Panc1 (cell line): ENCODE results near the gene RGS3. TPM values are rescaled to one million over a fixed set of nuclear protein-coding genes. Genes with fewer than 3 reads are reported as not detected.
A peak's percentile ranks its signal among the peaks of the same experiment; 100 is the strongest.

Experiments used
- ATAC-seq: fragments of 200-7000 bp; cut with Tn5 transposase; 2 replicates; pipeline ENCODE4 v1.9.1; 2020; ENCODE audit warnings: mild to moderate bottlenecking, moderate library complexity
- BruUV-seq: library from RNA; stranded (reverse); fragments of 400-500 nt; replicated peaks from 2 replicates; lab custom pipeline; 2021; lab: Mats Ljungman, UMichigan
- CTCF ChIA-PET: fragments of 300-600 bp; sonication (Branson Sonifier 250); formaldehyde crosslinking; loops from one replicate; lab custom pipeline; 2022; ENCODE audit warnings: antibody characterized with exemption; lab: Charles Lee
- POLR2A ChIA-PET: fragments of 300-600 bp; sonication (Branson Sonifier 250); formaldehyde crosslinking; loops from one replicate; lab custom pipeline; 2022; ENCODE audit warnings: antibody characterized with exemption; lab: Charles Lee
- DNase-seq: peaks from one replicate; pipeline ENCODE4 v3.0.0-alpha.2; 2010; ENCODE audit warnings: low read depth, low spot score
- H3K27ac ChIP-seq: 2 replicates; pipeline ENCODE4 v1.5.1; 2011; ENCODE audit warnings: mild to moderate bottlenecking, low read length, inconsistent platforms
- H3K27me3 ChIP-seq: fragments of 200-500 bp; sonication (Bioruptor generic); 2 replicates; pipeline ENCODE4 v1.6.0; 2014; ENCODE audit warnings: low read length, inconsistent platforms; ENCODE audit not compliant: control insufficient read depth, insufficient read depth
- H3K36me3 ChIP-seq: fragments of 200-500 bp; sonication (Bioruptor generic); 2 replicates; pipeline ENCODE4 v1.5.1; 2014; ENCODE audit warnings: inconsistent platforms, mild to moderate bottlenecking, low read length, moderate library complexity; ENCODE audit not compliant: control insufficient read depth, insufficient read depth
- H3K4me1 ChIP-seq: 2 replicates; pipeline ENCODE4 v1.5.1; 2011; ENCODE audit warnings: inconsistent platforms, mild to moderate bottlenecking, low read length, moderate library complexity; ENCODE audit not compliant: control insufficient read depth, insufficient read depth
- H3K4me3 ChIP-seq, 2 experiments: 2 replicates each; pipeline ENCODE4 v1.5.1; 2011 to 2012; ENCODE audit warnings: low read depth in 2 of 2, low read length in 2 of 2, mild to moderate bottlenecking in 2 of 2, inconsistent platforms in 1 of 2, moderate library complexity in 1 of 2
- H3K9me3 ChIP-seq: fragments of 200-500 bp; sonication (Bioruptor generic); 2 replicates; pipeline ENCODE4 v1.5.1; 2014; ENCODE audit warnings: low read depth, mild to moderate bottlenecking, inconsistent platforms, low read length, moderate library complexity; ENCODE audit not compliant: control insufficient read depth, insufficient read depth
- POLR2AphosphoS5 ChIP-seq: IDR thresholded peaks from 2 replicates; pipeline ENCODE4 v1.6.1; 2012; ENCODE audit warnings: mild to moderate bottlenecking, low read depth, low read length, moderate library complexity
- SIN3A ChIP-seq: IDR thresholded peaks from 2 replicates; pipeline ENCODE4 v1.6.1; 2012; ENCODE audit warnings: low read depth, mild to moderate bottlenecking, low read length, moderate library complexity, borderline replicate concordance; ENCODE audit not compliant: insufficient read depth
- TCF7L2 ChIP-seq: IDR thresholded peaks from 2 replicates; pipeline ENCODE4 v1.6.1; 2011; ENCODE audit warnings: mild to moderate bottlenecking, low read depth, low read length, inconsistent platforms
- in situ Hi-C: cut with HindIII; loops from 2 replicates; pipeline ENCODE4 v1.10.0; 2016; ENCODE audit warnings: low sequenced_read_pairs, low pct_unique_long_range_greater_than_20kb
- intact Hi-C: fragments of 100-400 bp; cut with micrococcal nuclease; formaldehyde crosslinking; loops from one replicate; pipeline ENCODE4 v1.10.0; 2022; ENCODE audit not compliant: unreplicated experiment
- total RNA-seq: library from RNA; stranded (reverse); gene quantifications from one replicate; pipeline ENCODE4 v1.2.1, GENCODE V29; 2021; ENCODE audit not compliant: unreplicated experiment
- TF ChIP-seq, protein P1 (sequence below): fragments of 450-650 bp; IDR thresholded peaks from 2 replicates; pipeline ENCODE4 v1.5.1; 2017; ENCODE audit warnings: mild to moderate bottlenecking
- TF ChIP-seq, protein P2 (sequence below), 2 experiments: IDR thresholded peaks; 2 replicates each; pipeline ENCODE4 v1.6.1; 2011 to 2012; ENCODE audit warnings: low read depth in 2 of 2, control low read depth in 1 of 2, low read length in 1 of 2, mild to moderate bottlenecking in 1 of 2, moderate library complexity in 1 of 2; ENCODE audit not compliant: insufficient read depth in 1 of 2

RGS3 gene
- total RNA-seq, 1 experiment from 2014 or later: 15.1 TPM

DNA sequence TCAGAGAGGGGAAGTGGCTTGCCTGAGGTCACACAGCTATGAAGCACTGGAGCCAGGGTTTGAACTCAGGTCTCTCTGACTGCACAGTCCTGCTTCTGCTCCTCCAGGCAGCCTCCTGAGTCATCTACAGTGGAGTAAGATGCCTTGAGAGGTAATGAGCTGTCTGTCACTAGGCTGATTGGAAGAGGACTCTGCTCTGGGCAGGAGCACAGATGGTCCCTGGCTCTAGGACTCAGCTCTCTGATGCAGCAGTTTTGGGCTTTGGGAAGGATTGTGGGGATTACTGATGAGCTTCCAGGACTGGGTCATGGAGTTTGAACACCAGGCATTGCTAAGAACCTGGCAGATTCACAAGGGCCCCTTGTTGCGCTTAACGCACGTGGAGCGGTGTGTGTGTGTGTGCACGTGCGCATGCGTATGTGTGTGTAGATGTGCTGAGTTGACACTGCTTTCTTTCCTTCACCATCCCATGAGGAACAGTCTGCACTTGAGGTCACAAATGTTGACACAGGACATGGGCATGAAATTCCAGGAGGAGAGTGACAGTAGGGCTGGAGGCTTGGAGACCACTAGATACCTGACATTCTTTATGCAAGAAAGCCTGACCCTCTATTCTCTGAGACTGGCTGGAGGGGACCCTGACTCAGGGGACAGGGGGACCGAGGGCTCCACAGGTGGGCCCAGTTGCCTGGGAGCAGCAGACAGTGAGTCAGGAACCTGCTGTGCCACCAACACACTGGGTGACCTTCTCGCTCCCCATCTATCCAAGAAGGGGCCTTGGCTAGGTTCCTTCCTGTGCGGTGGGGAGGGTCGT lies 170.5 kb downstream of the RGS3 start:
- BruUV-seq: no TSS peak
- H3K36me3 ChIP-seq: no peaks in the 10 kb centered on the region
- H3K27me3 ChIP-seq: no peaks in the 10 kb centered on the region
- H3K4me3 ChIP-seq: no peak overlapping the region
- in situ Hi-C loops: no loop called here
- H3K27ac ChIP-seq: no peak overlapping the region
- H3K4me1 ChIP-seq: no peaks in the 10 kb centered on the region
- CTCF ChIA-PET: interaction anchor here (0.7 kb wide), 1 partner anchor 13 kb away, joined by 7 read pairs; no protein-coding TSS in a partner anchor
- DNase-seq (no peak), ATAC-seq (peak; percentile 30; the same call in 1 of the 2 replicates)
- POLR2A ChIA-PET: no interaction called here
- TF ChIP-seq TCF7L2 (no peak), POLR2AphosphoS5 (no peak), SIN3A (no peak)
- TF ChIP-seq, protein P1, sequence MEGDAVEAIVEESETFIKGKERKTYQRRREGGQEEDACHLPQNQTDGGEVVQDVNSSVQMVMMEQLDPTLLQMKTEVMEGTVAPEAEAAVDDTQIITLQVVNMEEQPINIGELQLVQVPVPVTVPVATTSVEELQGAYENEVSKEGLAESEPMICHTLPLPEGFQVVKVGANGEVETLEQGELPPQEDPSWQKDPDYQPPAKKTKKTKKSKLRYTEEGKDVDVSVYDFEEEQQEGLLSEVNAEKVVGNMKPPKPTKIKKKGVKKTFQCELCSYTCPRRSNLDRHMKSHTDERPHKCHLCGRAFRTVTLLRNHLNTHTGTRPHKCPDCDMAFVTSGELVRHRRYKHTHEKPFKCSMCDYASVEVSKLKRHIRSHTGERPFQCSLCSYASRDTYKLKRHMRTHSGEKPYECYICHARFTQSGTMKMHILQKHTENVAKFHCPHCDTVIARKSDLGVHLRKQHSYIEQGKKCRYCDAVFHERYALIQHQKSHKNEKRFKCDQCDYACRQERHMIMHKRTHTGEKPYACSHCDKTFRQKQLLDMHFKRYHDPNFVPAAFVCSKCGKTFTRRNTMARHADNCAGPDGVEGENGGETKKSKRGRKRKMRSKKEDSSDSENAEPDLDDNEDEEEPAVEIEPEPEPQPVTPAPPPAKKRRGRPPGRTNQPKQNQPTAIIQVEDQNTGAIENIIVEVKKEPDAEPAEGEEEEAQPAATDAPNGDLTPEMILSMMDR: no peak
- intact Hi-C loops: no loop called here
- no peaks in the 10 kb centered on the region for H3K9me3 ChIP-seq

DNA sequence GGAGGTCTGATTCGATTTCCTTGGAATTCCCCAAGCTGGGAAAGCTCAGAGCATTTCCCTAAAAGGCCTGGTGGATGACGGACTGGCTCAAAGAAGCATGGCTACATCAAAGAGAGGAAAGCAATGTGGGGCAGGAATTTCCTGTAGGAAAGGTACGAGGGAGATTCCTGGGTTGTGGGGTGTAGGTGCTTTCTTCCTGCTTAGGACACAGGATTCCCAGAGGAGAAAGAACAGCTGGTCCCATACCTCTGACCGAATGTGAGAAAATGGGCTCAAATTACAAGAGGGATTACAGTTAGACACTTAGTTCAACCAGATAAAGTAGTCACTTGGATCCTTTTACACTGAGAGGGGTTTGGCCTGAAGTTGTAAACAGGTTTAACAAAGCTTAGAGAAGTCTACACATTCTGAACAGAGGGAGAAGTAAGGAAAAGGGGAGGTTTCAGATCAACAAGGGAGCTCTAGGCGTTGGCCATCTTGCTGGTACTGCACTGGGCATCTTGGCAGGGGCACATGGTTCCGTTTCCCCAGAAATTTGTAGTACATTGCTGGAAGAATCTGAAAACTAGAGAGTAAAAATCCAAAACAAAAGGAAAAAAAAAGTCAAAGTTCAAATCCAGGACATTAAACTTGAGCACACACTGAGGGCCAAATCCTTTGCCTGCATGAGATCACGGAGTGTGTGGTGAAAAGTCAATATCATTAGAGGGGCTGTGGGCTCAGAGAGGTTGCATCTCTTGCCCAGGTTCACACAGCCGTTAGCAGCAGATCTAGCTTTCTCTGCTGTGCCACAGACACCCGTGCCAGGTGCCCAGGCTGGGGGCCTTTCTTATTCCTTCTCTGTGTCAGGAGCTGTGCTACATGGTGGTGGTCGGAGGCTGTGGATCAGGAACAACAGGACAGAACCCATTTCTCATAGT lies 171.3 kb downstream of the RGS3 start:
- intact Hi-C loops (no loop called here), in situ Hi-C loops (no loop called here)
- ChIA-PET CTCF (no interaction called here), POLR2A (no interaction called here)
- H3K27me3 ChIP-seq: no peaks in the 10 kb centered on the region
- no peaks in the 10 kb centered on the region for H3K4me1 ChIP-seq
- no peak overlapping the region for H3K27ac ChIP-seq
- no peak overlapping the region for H3K4me3 ChIP-seq
- TF ChIP-seq, protein P2, sequence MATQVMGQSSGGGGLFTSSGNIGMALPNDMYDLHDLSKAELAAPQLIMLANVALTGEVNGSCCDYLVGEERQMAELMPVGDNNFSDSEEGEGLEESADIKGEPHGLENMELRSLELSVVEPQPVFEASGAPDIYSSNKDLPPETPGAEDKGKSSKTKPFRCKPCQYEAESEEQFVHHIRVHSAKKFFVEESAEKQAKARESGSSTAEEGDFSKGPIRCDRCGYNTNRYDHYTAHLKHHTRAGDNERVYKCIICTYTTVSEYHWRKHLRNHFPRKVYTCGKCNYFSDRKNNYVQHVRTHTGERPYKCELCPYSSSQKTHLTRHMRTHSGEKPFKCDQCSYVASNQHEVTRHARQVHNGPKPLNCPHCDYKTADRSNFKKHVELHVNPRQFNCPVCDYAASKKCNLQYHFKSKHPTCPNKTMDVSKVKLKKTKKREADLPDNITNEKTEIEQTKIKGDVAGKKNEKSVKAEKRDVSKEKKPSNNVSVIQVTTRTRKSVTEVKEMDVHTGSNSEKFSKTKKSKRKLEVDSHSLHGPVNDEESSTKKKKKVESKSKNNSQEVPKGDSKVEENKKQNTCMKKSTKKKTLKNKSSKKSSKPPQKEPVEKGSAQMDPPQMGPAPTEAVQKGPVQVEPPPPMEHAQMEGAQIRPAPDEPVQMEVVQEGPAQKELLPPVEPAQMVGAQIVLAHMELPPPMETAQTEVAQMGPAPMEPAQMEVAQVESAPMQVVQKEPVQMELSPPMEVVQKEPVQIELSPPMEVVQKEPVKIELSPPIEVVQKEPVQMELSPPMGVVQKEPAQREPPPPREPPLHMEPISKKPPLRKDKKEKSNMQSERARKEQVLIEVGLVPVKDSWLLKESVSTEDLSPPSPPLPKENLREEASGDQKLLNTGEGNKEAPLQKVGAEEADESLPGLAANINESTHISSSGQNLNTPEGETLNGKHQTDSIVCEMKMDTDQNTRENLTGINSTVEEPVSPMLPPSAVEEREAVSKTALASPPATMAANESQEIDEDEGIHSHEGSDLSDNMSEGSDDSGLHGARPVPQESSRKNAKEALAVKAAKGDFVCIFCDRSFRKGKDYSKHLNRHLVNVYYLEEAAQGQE (IDR thresholded peaks at IDR 0.05; ENCODE audit: insufficient read depth in 1 of 2, low read depth in 2 of 2, low read length in 1 of 2): no peak
- TF ChIP-seq POLR2AphosphoS5: no peak
- no peak for TF ChIP-seq TCF7L2
- TF ChIP-seq SIN3A: no peak
- TF ChIP-seq, protein P1: no peak
- no peaks in the 10 kb centered on the region for H3K9me3 ChIP-seq
- no peak for ATAC-seq
- BruUV-seq: no TSS peak
- no peak for DNase-seq
- no peaks in the 10 kb centered on the region for H3K36me3 ChIP-seq
